GM21360 (cell line): ENCODE data around the gene OXT.
"Not testable (repeated sequence)": the region's sequence is repeated elsewhere in the genome, so short reads cannot be mapped to it uniquely, and the experiment has no call there.

Experiments
- ATAC-seq: cut with Tn5 transposase; IDR thresholded peaks from one replicate; pipeline ENCODE4 v1.9.1; 2021; ENCODE audit warnings: mild to moderate bottlenecking, moderate library complexity; ENCODE audit not compliant: unreplicated experiment

Gene OXT

GRCh38 chr20:3109350-3110302 is 38.2 kb downstream of the OXT start:
- ATAC-seq, result no peak

GRCh38 chr20:3111507-3111906 is 40.1 kb downstream of the OXT start:
- ATAC-seq, result no peak

GRCh38 chr20:3111995-3112394 is 40.6 kb downstream of the OXT start:
- ATAC-seq, result no peak

- no peak for ATAC-seq
Measured at GRCh38 chr20:3115190-3116107, 44.0 kb downstream of the OXT start.

GRCh38 chr20:3116341-3116740 is 44.9 kb downstream of the OXT start:
- ATAC-seq, result no peak

- ATAC-seq, result not testable (repeated sequence)
Measured at GRCh38 chr20:3117839-3118379, 46.5 kb downstream of the OXT start.

GRCh38 chr20:3119044-3119443 is 47.6 kb downstream of the OXT start:
- ATAC-seq, result no peak

- ATAC-seq, result no peak
Measured at GRCh38 chr20:3121271-3121911, 50.0 kb downstream of the OXT start.
